HFFc6 (cell line): ENCODE measurements around the gene KRT75. TPM values are rescaled to one million over a fixed set of nuclear protein-coding genes. Genes with fewer than 3 reads are reported as not detected.

Source experiments
- DNase-seq: peaks from one replicate; pipeline ENCODE4 v3.0.0-alpha.2; 2018
- H3K27ac Mint-ChIP-seq: 2 replicates; pipeline ENCODE4 v1.8.0; 2020; ENCODE audit warnings: mild to moderate bottlenecking, mixed read lengths
- H3K27me3 Mint-ChIP-seq: 2 replicates; pipeline ENCODE4 v1.8.0; 2021; ENCODE audit warnings: mild to moderate bottlenecking, moderate library complexity, mixed read lengths; ENCODE audit not compliant: insufficient read depth
- H3K36me3 Mint-ChIP-seq: 2 replicates; pipeline ENCODE4 v1.8.0; 2021; ENCODE audit warnings: low read depth, mixed read lengths
- H3K4me1 Mint-ChIP-seq: 2 replicates; pipeline ENCODE4 v1.8.0; 2020; ENCODE audit warnings: low read depth, mixed read lengths
- H3K4me3 Mint-ChIP-seq: 2 replicates; pipeline ENCODE4 v1.8.0; 2020; ENCODE audit warnings: mild to moderate bottlenecking, moderate library complexity, mixed read lengths
- H3K9me3 Mint-ChIP-seq: 2 replicates; pipeline ENCODE4 v1.8.0; 2020; ENCODE audit warnings: mild to moderate bottlenecking, mixed read lengths
- CTCF ChIP-seq: fragments of 200-600 bp; sonication (generic); IDR thresholded peaks from 2 replicates; pipeline ENCODE4 v1.5.0; 2021; ENCODE audit warnings: antibody characterized with exemption, mild to moderate bottlenecking
- total RNA-seq, 6 experiments: library from RNA; stranded (reverse); fragmentation: NEBNext Ultra II Directional; extraction: Animal tissue kit (Norgen Biotek cat#: 25700); gene quantifications; 2 replicates in 1 of 6; 3 replicates in 5 of 6; pipeline ENCODE4 v1.2.3, GENCODE V29; 2021

Gene KRT75
- total RNA-seq, 6 experiments from 2014 or later = not detected

- TF ChIP-seq CTCF = no peak
- Mint-ChIP-seq H3K9me3 (no peaks in the 10 kb centered on the region), H3K36me3 (no peaks in the 10 kb centered on the region), H3K27me3 (peaks cover 50% of the 10 kb centered on the region), H3K27ac (no peak overlapping the region), H3K4me1 (no peaks in the 10 kb centered on the region), H3K4me3 (no peak overlapping the region)
- no peak for DNase-seq
Observed at GRCh38 chr12:52423035-52423434, 11.1 kb downstream of the KRT75 start.

- no peak for TF ChIP-seq CTCF
- Mint-ChIP-seq H3K36me3 (no peaks in the 10 kb centered on the region), H3K4me1 (peaks cover 9% of the 10 kb centered on the region), H3K27me3 (peaks cover 33% of the 10 kb centered on the region), H3K4me3 (no peak overlapping the region), H3K27ac (no peak overlapping the region), H3K9me3 (no peaks in the 10 kb centered on the region)
- DNase-seq = no peak
Observed at GRCh38 chr12:52419656-52420055, 14.5 kb downstream of the KRT75 start.

- H3K9me3 Mint-ChIP-seq = no peaks in the 10 kb centered on the region
- peaks cover 34% of the 10 kb centered on the region for H3K27me3 Mint-ChIP-seq
- H3K27ac Mint-ChIP-seq = no peak overlapping the region
- peaks cover 9% of the 10 kb centered on the region for H3K4me1 Mint-ChIP-seq
- DNase-seq = no peak
- no peak for TF ChIP-seq CTCF
- H3K36me3 Mint-ChIP-seq = no peaks in the 10 kb centered on the region
- no peak overlapping the region for H3K4me3 Mint-ChIP-seq
Observed at GRCh38 chr12:52418576-52419110, 15.5 kb downstream of the KRT75 start.

- Mint-ChIP-seq H3K36me3 (no peaks in the 10 kb centered on the region), H3K27me3 (peaks cover 29% of the 10 kb centered on the region), H3K4me3 (no peak overlapping the region), H3K27ac (no peak overlapping the region), H3K9me3 (no peaks in the 10 kb centered on the region), H3K4me1 (peaks cover 9% of the 10 kb centered on the region)
- DNase-seq = no peak
- TF ChIP-seq CTCF = no peak
Observed at GRCh38 chr12:52417740-52418139, 16.4 kb downstream of the KRT75 start.

- no peak overlapping the region for H3K27ac Mint-ChIP-seq
- no peaks in the 10 kb centered on the region for H3K9me3 Mint-ChIP-seq
- peaks cover 26% of the 10 kb centered on the region for H3K27me3 Mint-ChIP-seq
- H3K4me1 Mint-ChIP-seq = peaks cover 9% of the 10 kb centered on the region
- no peak overlapping the region for H3K4me3 Mint-ChIP-seq
- H3K36me3 Mint-ChIP-seq = no peaks in the 10 kb centered on the region
- TF ChIP-seq CTCF = no peak
- DNase-seq = no peak
Observed at GRCh38 chr12:52416795-52417194, 17.4 kb downstream of the KRT75 start.
